ENCODE data around the gene RGS7BP.

DNA sequence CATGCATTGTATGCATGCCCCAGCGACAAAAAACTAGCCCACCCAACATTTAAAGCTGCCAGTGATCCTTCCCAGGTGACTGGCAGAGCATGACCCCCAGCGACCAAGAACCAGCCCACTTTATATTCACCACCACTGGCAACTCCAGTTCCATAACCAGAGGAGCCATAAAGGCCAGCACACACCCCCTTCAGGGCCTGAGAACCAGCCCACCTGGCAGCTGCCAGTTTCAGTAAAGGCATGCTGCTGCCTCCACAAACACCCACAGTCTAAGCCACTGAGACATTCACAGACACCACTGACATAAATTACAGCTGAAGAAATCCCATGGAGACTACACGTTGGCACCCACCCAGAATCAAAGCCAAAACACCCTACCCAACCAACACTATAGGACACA, 46.9 kb upstream of the RGS7BP start:
- TF ChIP-seq FOXA1 (IDR thresholded peaks at IDR 0.05) (no peak), CTCF (IDR thresholded peaks at IDR 0.05; ENCODE audit: low read depth, low read length, missing input control) (no peak), JUND (IDR thresholded peaks at IDR 0.05) (no peak)
